GM18870 (cell line): ENCODE measurements around the gene KIF22.
"Not testable (repeated sequence)": the region's sequence is repeated elsewhere in the genome, so short reads cannot be mapped to it uniquely, and the experiment has no call there.

ENCODE experiments used
- ATAC-seq: cut with Tn5 transposase; IDR thresholded peaks from one replicate; pipeline ENCODE4 v1.9.1; 2021; ENCODE audit warnings: moderate library complexity; ENCODE audit not compliant: unreplicated experiment

The KIF22 gene

DNA sequence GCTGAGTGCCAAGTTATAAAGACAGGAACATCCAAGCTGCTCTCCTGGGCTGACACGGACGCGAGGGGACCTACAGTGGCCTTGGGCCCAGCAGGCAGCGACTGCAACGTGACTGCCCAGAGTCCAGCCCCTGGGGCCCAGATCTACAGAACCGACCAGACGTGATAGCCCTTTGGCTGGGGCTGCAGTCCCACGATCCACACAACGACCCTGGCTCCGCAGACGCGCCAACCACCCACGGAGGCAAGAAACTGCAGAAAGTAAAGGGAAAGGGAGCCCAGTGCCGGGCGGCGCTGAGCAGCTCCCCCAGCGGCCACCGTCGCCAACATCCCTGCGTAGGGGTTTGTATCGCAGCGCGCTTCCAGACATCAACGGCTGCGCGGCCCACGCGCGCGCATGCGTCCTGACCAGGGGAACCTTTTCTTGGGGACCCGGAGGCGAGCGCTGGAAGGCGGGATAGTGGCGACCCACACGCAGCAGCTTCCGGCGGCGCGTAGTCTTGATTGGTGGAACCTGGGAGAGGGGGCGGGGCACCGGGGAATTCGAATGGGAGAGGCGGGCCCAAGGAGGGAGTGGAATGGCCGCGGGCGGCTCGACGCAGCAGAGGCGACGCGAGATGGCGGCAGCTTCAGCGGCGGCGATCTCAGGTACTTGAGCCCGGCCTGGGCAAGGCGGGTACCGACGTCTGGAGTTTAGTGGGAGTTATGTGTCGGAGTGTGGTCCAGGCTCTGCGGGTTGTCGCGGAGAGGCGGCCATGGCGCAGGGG is at the start of gene KIF22:
Gene KIF22, plus strand, starts transcription at position 569 of the 766 bp plus-strand sequence. Its CDS starts 9 bp downstream, at position 578.
- peak; percentile 87 for ATAC-seq

- no peak for ATAC-seq
These were observed 47.8 kb upstream of the KIF22 start for GRCh38 chr16:29742683-29743275.

GRCh38 chr16:29743475-29743826 is 47.1 kb upstream of the KIF22 start:
- no peak for ATAC-seq

GRCh38 chr16:29743827-29744531 is 46.6 kb upstream of the KIF22 start:
- ATAC-seq: no peak

- no peak for ATAC-seq
These were observed 45.9 kb upstream of the KIF22 start for GRCh38 chr16:29744541-29745101.

GRCh38 chr16:29745121-29745852 is 45.3 kb upstream of the KIF22 start:
- ATAC-seq: peak; percentile 26

- ATAC-seq: peak; percentile 59
These were observed 44.7 kb upstream of the KIF22 start, which contains the start of gene C16orf54 for GRCh38 chr16:29745853-29746345. C16orf54 (minus strand) TSS chr16:29745990; CDS start chr16:29744951, 1,039 bp downstream.

GRCh38 chr16:29746518-29746917 is 44.0 kb upstream of the KIF22 start:
- not testable (repeated sequence) for ATAC-seq

GRCh38 chr16:29747947-29748759 is 42.4 kb upstream of the KIF22 start:
- no peak for ATAC-seq

DNA sequence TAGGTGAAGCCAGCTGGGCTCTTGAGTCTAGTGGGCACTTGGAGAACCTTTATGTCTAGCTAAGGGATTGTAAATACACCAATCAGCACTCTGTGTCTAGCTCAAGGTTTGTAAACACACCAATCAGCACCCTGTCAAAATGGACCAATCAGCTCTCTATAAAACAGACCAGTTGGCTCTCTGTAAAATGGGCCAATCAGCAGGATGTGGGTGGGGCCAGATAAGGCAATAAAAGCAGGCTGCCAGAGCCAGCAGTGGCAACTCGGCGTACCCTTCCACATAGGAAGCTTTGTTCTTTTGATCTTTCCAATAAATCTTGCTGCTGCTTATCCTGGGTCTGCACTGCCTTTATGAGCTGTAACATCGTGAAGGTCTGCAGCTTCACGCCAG is 41.8 kb upstream of the KIF22 start:
- not testable (repeated sequence) for ATAC-seq

DNA sequence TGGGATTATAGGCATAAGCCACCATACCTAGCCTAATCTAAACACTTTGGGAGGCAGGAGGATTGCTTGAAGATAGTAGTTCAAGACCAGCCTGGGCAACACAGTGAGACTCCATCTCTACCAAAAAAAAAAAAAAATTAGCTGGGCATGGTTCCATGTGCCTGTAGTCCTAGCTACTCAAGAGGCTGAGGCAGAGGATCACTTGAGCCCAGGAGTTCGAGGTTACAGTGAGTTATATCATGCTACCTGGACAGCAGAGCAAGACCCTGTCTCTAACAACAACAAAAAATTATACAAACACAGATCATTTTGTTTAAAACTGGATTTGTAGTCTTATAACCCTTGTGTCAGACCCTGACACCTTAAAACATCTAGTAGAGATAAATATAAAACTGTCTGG is 37.0 kb upstream of the KIF22 start:
- ATAC-seq: no peak

GRCh38 chr16:29756654-29757053 is 33.9 kb upstream of the KIF22 start:
- no peak for ATAC-seq

GRCh38 chr16:29757086-29757485 is 33.5 kb upstream of the KIF22 start:
- not testable (repeated sequence) for ATAC-seq

GRCh38 chr16:29757950-29758466 is 32.5 kb upstream of the KIF22 start:
- no peak for ATAC-seq

DNA sequence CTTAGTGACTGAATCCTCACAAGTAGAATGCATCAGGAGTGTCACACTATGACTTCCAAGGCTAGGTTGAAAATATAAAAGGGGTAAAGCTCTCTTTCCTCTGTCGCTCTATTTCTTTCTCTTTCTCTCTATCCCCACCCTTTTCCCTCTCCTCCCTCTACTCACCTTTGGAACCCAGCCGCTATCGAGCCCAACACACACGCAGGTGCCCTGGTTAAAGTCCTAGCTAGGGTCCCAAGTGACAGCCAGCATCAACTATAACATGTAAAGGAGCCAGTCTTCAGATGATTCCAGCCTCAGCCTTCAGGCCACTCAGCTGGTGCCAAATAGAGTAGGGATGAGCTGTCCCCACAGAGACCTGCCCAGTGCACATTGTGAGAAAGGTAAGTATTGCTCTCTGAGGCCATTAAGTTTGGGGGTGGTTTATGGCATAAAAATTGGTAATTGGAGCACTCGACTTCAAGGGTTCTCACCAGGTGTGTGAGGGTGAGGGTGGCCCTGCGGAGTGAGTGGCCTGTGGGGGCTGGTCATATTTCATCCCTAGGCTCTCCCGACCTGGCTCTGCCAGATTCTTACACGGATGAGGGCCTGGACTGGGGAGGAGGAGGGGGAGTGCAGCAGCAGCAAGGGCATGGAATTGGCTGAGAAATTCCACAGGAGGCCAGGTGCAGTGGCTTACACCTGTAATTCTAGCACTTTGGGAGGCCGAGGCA is 29.8 kb upstream of the KIF22 start:
- no peak for ATAC-seq

GRCh38 chr16:29761280-29761651 is 29.3 kb upstream of the KIF22 start:
- not testable (repeated sequence) for ATAC-seq

GRCh38 chr16:29761882-29762281 is 28.7 kb upstream of the KIF22 start:
- no peak for ATAC-seq

GRCh38 chr16:29763326-29763725 is 27.2 kb upstream of the KIF22 start:
- ATAC-seq: no peak
